ENCODE results near the gene NEUROG1. TPM values are rescaled to one million over a fixed set of nuclear protein-coding genes. Genes with fewer than 3 reads are reported as not detected.
A peak's percentile ranks its signal among the peaks of the same experiment; 100 is the strongest.

The NEUROG1 gene
- total and polyA plus RNA-seq, 7 donors, result not detected

DNA sequence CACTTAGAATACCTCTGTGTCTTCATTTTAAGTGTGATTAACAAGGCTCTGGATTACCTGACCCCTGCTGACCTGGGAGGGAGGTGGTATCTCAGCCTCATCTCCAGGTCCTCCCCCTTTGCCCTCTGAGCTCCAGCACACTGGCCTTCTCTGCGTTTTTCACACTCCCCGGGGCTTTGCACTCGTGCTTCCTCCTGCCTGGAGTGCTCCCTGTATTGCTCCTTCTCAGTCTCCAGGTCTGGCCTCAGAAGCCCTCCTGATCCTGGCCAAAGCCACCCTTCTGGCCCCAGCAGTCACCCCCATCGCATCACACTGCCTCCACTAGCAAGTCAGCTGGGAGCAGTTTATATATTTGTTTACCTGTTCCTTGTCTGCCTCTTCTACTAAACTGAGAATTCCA, 13.6 kb upstream of the NEUROG1 start:
- ATAC-seq (no peak), DNase-seq (no peak)
- WGBS, 3 donors, result 39 to 45% (median 40%) methylated on average over 4 of the region's 4 CpGs
- no peak overlapping the region for H3K4me3 ChIP-seq
- H3K36me3 ChIP-seq (ENCODE audit: insufficient read depth in 1 of 2, low read depth in 1 of 2), result no peaks in the 10 kb centered on the region
- H3K27ac ChIP-seq, result no peak overlapping the region
- no peaks in the 10 kb centered on the region for H3K4me1 ChIP-seq
- peaks cover 0 to 35% (median 20%) of the 10 kb centered on the region in 3 donors for H3K27me3 ChIP-seq (ENCODE audit: insufficient read depth in 3 of 3, low read length in 2 of 3)
- TF ChIP-seq, protein P1, sequence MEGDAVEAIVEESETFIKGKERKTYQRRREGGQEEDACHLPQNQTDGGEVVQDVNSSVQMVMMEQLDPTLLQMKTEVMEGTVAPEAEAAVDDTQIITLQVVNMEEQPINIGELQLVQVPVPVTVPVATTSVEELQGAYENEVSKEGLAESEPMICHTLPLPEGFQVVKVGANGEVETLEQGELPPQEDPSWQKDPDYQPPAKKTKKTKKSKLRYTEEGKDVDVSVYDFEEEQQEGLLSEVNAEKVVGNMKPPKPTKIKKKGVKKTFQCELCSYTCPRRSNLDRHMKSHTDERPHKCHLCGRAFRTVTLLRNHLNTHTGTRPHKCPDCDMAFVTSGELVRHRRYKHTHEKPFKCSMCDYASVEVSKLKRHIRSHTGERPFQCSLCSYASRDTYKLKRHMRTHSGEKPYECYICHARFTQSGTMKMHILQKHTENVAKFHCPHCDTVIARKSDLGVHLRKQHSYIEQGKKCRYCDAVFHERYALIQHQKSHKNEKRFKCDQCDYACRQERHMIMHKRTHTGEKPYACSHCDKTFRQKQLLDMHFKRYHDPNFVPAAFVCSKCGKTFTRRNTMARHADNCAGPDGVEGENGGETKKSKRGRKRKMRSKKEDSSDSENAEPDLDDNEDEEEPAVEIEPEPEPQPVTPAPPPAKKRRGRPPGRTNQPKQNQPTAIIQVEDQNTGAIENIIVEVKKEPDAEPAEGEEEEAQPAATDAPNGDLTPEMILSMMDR (IDR thresholded peaks at IDR 0.05), result no peak
- intact Hi-C loops (cut with DNase I), result no loop called here
- no peaks in the 10 kb centered on the region for H3K9me3 ChIP-seq

DNA sequence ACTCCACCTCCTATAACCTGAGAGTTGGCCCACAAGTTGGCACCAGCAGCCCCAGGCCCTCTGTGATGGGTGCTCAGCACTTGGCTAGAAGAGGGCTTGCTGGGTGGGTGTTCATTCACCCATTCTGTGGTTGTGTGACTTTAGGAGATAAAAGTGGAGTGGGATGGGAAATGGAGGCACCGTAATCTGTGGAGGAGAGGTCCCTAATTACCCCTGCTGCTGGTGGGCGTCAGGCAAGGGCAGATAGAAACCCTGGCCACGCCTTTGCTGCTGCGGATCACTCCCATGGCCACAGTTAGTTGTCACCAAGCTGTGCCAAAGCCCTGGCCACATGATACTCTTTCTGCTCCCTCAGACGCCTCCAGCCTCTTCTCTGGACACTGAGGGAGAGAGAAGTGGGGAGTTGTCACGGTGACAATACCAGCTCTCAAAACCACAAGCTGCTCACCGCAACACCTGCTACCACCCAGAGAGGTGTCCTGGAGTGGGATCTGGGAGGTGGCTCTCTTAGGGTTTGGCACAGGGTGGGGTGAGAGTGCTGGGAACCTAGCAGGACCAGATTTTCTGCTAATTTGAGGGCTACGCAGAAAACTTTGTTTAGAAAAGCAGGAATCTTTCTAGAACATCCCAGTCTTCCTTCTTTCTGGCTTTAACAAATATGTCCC, 12.0 kb upstream of the NEUROG1 start:
- peaks cover 11% of the 10 kb centered on the region for H3K4me1 ChIP-seq
- ATAC-seq (no peak), DNase-seq (no peak)
- H3K27ac ChIP-seq, result no peak overlapping the region
- TF ChIP-seq, protein P1 (IDR thresholded peaks at IDR 0.05), result no peak
- no peaks in the 10 kb centered on the region for H3K36me3 ChIP-seq (ENCODE audit: insufficient read depth in 1 of 2, low read depth in 1 of 2)
- intact Hi-C loops (cut with DNase I), result no loop called here
- no peak overlapping the region for H3K4me3 ChIP-seq
- peaks cover 0 to 52% (median 26%) of the 10 kb centered on the region in 3 donors for H3K27me3 ChIP-seq (ENCODE audit: insufficient read depth in 3 of 3, low read length in 2 of 3)
- 48 to 53% (median 51%) methylated on average over 8 of the region's 8 CpGs for WGBS, 3 donors
- no peaks in the 10 kb centered on the region for H3K9me3 ChIP-seq

DNA sequence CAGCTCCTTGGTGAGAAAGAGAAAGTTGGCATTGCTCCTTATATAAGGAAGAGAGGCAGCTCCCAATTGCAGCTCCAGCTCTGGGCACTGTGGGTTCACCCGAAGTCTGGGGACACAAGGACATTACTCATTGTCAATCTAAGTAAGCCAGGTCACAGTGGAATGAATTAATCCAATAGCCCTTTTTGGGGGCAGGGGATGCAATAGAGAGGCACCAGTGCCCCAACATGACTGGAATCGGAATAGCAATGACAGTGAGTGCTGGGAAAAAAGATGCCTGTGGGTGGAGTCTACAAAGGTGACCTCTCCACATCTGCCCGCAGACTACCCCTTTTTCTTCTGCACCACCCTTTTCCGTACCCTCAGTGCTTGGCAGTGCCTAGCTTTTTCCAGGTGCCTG, 11.1 kb upstream of the NEUROG1 start:
- intact Hi-C loops (cut with DNase I), result no loop called here
- WGBS, 3 donors, result 41 to 60% (median 60%) methylated on average over 4 of the region's 4 CpGs

DNA sequence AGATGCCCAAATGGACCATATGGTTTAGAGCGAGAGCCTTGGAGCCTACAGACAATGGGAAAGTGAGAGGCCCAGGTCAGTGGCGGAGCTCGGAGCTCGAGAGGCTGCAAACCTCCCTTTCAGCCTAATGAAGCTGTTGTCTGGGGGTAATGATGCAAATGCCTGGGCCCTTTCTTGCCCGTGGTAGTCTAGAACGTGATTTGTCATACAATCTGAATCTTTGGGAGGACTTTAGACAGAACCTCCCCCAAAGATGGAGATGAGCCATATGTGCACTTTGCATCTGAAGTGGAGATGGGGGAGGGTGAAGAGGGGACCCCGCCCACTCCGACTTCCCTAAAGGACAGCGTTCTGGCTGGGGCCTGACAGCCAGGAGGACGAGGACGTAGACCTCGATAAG, 10.3 kb upstream of the NEUROG1 start:
- peaks cover 0 to 68% (median 30%) of the 10 kb centered on the region in 3 donors for H3K27me3 ChIP-seq (ENCODE audit: insufficient read depth in 3 of 3, low read length in 2 of 3)
- H3K9me3 ChIP-seq, result no peaks in the 10 kb centered on the region
- no peak overlapping the region for H3K4me3 ChIP-seq
- no peak overlapping the region for H3K27ac ChIP-seq
- H3K36me3 ChIP-seq (ENCODE audit: insufficient read depth in 1 of 2, low read depth in 1 of 2), result no peaks in the 10 kb centered on the region
- intact Hi-C loops (cut with DNase I), result no loop called here
- TF ChIP-seq, protein P1 (IDR thresholded peaks at IDR 0.05), result no peak
- ATAC-seq (no peak), DNase-seq (no peak)
- 65 to 86% (median 83%) methylated on average over 11 to 12 of the region's 12 CpGs for WGBS, 3 donors
- H3K4me1 ChIP-seq, result peaks cover 11% of the 10 kb centered on the region

More for the DNA sequence above, 11.1 kb upstream of the NEUROG1 start:
- TF ChIP-seq, protein P1 (IDR thresholded peaks at IDR 0.05), result no peak
- Histone ChIP-seq H3K9me3 (no peaks in the 10 kb centered on the region), H3K27me3 (ENCODE audit: insufficient read depth in 3 of 3, low read length in 2 of 3) (peaks cover 0 to 60% (median 30%) of the 10 kb centered on the region in 3 donors), H3K27ac (no peak overlapping the region), H3K36me3 (ENCODE audit: insufficient read depth in 1 of 2, low read depth in 1 of 2) (no peaks in the 10 kb centered on the region), H3K4me1 (peaks cover 11% of the 10 kb centered on the region), H3K4me3 (no peak overlapping the region)
- DNase-seq (no peak), ATAC-seq (no peak)

DNA sequence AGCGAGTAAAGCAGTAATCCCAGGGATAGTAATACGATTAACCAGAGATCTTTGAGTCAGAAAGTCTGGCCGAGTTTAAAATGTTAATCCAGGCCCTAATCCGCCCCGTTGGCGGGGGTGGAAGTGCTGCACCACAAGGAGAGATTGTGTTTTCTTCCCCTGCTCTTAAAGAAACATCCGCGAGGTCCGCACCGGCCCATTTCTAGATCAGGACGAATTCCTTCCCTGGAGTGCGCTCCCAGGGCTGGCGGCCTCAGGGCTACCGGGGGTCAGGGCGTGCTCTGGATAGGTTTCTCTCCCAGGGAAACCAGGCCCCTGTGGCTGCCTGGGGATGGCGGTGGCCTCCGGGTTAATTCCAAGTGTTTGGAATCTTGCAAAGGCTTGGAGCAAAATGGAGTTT, 9.3 kb upstream of the NEUROG1 start:
- H3K36me3 ChIP-seq (ENCODE audit: insufficient read depth in 1 of 2, low read depth in 1 of 2), result no peaks in the 10 kb centered on the region
- H3K9me3 ChIP-seq, result no peaks in the 10 kb centered on the region
- H3K4me3 ChIP-seq, result peak overlapping the region; percentile 57
- no peak for ATAC-seq
- no peak overlapping the region for H3K27ac ChIP-seq
- H3K27me3 ChIP-seq (ENCODE audit: insufficient read depth in 3 of 3, low read length in 2 of 3), result peaks cover 0 to 78% (median 30%) of the 10 kb centered on the region in 3 donors
- intact Hi-C loops (cut with DNase I), result no loop called here
- DNase-seq, result no peak
- H3K4me1 ChIP-seq, result peaks cover 11% of the 10 kb centered on the region
- TF ChIP-seq, protein P1 (IDR thresholded peaks at IDR 0.05), result no peak
- 74 to 77% (median 76%) methylated on average over 17 of the region's 17 CpGs for WGBS, 3 donors

Measured in psoas muscle (tissue), 8 donors.